OCI-LY7 (cell line): ENCODE measurements around the gene TMEM54.

Source experiments
- CTCF ChIP-seq: fragments of 200-600 bp; sonication (generic); conservative IDR thresholded peaks from 2 replicates; pipeline ENCODE4 v1.5.1; 2014; ENCODE audit warnings: mild to moderate bottlenecking, antibody characterized with exemption, low read length, moderate library complexity, mixed read lengths
- EZH2phosphoT487 ChIP-seq: fragments of 200-600 bp; sonication (generic); IDR thresholded peaks from 2 replicates; pipeline ENCODE4 v1.6.1; 2018; ENCODE audit warnings: low read depth, borderline replicate concordance, mild to moderate bottlenecking, mixed run types, antibody characterized with exemption, low read length, moderate library complexity, mixed read lengths

DNA sequence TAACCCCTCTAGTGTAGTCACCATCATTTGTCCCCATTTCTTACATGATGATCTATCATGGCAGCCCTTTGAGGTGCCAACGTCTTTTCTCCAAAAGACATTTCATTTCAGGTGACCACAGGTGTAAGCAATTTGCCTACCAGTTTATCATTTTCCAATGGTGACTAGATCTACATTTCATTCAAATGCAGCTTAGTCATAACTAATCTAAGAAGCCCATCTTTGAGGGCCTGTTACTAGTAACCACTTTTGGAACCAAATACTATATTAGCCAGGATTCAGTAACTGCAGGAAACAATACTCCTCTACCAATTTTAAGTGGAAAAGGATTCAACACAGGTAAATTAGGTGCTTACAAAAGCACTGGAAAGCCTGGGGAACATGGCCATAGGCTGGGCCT, 30.6 kb upstream of the TMEM54 start:
- TF ChIP-seq EZH2phosphoT487 (no peak), CTCF (no peak)
